Middle frontal gyrus (tissue), 1 donor: Measurements from ENCODE around the gene PCMTD2.
"Not testable (repeated sequence)": the region's sequence is repeated elsewhere in the genome, so short reads cannot be mapped to it uniquely, and the experiment has no call there.

Experiments
- DNase-seq: peaks from one replicate; pipeline ENCODE4 v3.0.0-alpha.2; 2015; ENCODE audit warnings: low spot score; ENCODE audit errors: extremely low spot score

The PCMTD2 gene

GRCh38 chr20:64256282-64256935 lies 861 bp downstream of the PCMTD2 start:
- DNase-seq = no peak

DNA sequence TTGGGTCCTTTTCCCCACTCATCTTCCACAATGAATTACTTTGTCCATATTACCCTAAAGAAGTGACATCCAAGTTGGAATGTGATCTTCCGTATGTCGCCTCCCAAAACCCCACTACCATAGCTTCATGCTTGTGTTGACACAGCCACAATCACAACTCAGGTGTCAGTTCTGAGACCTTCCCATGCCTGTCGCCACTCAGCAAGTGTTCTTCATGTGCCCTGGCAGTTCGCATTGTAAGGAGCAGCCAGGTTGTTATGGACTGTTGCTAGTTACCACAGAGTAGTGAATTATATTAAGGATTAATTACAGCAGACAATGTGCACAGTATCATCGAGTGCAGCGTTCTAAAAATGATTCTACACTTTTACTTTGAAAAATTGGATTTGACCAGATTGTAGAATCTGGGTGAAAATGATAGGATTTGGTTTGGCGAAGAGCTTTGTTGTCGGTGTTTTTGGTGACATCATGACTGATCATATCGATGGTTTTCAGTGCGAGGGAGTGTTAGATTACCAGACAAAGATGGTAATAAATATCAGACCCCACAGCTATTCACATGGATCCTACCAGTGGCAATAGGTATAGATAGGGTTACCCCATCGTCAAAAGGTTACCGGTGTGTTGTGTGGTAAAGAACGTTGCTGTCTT lies 1.7 kb downstream of the PCMTD2 start:
- DNase-seq = no peak

- no peak for DNase-seq
These were observed 2.7 kb downstream of the PCMTD2 start for GRCh38 chr20:64258071-64258823.

DNA sequence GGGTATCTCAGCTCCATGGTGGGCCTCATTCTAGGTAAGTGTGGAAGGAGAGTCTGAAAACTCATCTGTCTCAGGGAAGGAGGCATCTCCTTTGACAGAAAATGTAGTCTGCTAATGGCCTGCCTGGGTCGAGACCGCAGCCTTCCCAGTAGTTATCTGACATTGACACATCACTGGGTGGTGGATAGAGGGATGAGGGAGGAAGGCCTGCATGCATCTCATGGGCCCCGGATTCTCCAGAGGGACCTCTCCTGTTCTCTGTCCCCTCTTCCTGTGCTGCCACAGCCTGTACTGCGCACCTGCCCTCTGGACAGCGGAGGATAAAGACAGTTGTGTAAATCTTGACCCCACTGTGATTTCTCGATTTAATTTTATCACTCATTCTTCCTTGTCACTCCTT lies 4.7 kb downstream of the PCMTD2 start:
- DNase-seq = no peak

DNA sequence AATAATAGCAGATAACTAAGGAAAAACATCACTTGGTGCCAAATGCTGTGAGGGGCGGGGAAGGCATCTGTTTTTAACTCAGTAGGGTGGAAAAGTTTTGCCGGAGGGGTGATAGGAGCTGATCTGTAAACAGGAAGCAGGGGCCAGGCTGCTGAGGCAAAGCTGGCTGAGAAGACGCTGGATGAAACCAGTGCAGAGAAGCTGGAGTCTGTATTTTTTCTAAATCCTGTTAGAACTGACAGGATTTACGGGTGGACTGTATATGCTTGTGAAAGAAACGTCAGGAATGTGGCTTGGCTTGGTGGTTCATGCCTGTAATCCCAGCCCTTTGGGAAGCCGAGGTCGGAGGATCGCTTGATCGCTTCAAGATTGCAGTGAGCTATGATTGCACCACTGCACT lies 5.6 kb downstream of the PCMTD2 start:
- DNase-seq = no peak

GRCh38 chr20:64264091-64264490 lies 8.5 kb downstream of the PCMTD2 start:
- no peak for DNase-seq

DNA sequence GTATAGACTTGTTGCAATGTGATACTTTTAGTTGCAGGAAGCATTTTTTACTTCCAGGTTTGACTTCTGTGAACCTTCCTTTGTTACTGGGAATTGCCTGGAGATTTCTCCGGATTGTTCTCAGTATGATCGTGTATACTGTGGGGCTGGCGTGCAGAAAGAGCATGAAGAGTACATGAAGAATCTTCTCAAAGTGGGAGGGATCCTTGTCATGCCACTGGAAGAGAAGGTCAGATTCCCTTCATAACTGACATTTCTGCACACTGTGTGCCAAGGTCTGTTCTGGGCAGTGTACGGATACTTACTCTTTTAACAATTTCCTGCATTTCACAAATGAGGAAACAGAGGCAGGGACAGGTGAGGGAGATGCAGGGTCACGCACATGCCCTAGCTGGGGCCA lies 9.7 kb downstream of the PCMTD2 start:
- DNase-seq = no peak

DNA sequence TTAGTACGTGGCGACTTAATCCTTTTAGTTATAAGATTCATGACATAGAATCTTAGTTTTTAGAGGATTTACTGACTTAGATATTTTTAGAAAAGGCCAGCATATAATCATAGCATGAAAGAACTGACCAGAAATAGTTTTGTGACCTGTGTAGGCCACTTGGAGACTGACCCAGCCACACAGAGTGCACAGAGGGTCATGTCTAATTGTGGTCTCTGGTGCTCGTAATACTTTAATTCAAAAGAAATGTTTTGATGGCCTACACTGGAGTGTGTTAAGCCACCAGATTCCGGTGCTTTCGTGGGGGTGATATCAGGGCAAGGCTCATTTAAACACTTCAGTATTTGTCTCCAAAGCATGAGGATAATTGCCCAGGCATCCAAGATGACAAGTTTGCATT lies 11.4 kb downstream of the PCMTD2 start:
- no peak for DNase-seq

DNA sequence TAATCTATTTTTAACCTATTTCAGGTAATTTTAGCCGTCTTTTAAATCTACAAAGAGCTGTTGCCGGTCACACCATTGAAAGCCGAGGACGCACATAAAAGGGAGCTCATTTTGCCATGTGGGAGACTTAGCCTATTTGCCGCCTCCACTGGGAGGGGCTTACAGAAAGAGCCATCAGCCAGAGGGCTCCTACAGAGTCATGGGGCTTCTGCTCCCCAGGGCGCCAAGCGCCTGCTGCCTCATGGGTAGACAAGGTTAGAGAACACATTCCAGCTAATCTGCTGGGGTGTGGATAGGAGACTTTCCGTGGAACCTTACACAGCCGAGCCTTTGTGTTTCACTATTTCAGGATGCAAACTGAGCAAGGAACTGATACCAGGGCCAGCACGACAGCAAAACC lies 12.6 kb downstream of the PCMTD2 start:
- DNase-seq = no peak

DNA sequence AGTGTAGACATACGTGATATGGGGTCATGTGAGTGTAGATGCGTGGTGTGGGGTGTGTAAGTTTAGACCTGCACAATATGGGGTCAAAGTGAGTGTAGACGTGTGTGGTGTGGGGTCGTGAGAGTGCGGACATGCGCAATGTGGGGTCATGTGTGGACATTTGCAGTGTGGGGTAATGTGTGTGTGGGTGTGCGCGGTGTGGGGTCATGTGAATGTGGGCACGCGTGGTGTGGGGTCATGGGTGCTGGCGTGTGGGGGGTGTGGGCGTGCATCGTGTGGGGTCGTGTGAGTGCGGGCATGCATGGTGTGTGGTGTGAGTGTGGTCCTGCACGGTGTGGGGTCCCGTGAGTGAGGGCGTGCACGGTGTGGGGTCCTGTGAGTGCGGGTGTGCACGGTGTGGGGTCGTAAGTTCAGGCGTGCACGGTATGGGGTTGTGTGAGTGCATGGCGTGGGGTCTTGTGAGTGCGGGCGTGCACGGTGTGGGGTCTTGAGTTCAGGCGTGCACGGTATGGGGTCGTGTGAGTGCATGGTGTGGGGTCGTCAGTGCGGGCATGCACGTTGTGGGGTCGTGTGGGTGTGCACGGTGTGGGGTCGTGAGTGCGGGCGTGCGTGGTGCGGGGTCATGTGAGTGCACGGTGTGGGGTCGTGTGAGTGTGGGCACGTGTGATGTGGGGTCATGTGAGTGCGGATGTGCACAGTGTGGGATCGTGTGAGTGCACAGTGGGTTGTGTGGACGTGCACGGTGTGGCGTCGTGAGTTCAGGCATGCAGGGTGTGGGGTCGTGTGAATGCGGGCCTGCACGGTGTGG lies 14.3 kb downstream of the PCMTD2 start:
- DNase-seq = no peak

GRCh38 chr20:64271636-64272035 lies 16.1 kb downstream of the PCMTD2 start:
- no peak for DNase-seq

- no peak for DNase-seq
These were observed 17.6 kb downstream of the PCMTD2 start for GRCh38 chr20:64273109-64273508.

- no peak for DNase-seq
These were observed 21.3 kb downstream of the PCMTD2 start for GRCh38 chr20:64276817-64277216.

DNA sequence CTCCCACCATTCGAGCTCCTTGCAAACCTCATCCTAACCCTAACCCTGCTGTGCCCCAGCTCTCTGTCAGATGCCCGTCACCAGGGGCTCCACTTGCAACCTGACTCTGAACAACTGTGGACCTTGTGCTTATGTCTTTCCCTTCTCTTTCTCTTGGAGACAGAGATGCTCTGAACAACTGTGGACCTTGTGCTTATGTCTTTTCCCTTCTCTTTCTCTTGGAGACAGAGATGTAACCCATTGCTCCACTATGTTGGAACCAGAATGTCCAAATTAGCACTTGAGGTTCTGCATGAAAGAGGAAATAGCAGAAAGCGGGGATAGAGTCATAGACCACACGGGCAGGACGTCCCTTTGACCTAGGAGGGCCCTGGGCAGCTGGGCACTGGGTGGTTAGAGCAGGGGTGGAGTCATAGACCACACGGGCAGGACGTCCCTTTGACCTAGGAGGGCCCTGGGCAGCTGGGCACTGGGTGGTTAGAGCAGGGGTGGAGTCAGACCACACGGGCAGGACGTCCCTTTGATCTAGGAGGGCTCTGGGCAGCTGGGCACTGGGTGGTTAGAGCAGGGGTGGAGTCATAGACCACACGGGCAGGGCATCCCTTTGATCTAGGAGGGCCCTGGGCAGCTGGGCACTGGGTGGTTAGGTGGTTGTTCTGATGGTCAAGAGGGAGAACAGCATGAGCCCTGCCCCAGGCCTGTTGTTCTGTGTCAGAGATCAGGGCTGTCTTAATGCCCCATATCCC lies 22.2 kb downstream of the PCMTD2 start:
- DNase-seq = no peak

GRCh38 chr20:64278317-64278681 lies 22.8 kb downstream of the PCMTD2 start:
- no peak for DNase-seq

GRCh38 chr20:64279826-64280459 lies 24.4 kb downstream of the PCMTD2 start:
- no peak for DNase-seq

GRCh38 chr20:64280460-64280843 lies 24.9 kb downstream of the PCMTD2 start:
- no peak for DNase-seq

DNA sequence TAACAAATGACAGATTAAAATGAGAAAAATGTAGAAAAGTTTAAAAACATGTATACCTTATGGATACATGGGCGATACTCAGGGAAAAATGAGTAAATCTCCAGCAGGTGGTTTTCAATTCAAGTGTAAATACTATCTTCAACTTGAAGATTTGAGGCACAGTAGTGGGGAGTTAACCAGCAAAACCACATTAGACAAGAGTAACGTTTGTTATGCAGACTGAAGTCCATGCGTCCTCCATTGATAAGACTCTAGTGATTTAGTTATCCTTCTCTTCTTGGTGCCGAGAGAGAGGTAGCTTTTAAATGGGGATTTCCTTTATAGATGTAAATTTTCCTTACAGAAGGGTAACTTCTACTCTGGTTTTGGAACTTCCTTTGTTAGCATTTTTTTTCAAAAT lies 28.1 kb downstream of the PCMTD2 start:
- DNase-seq = no peak

DNA sequence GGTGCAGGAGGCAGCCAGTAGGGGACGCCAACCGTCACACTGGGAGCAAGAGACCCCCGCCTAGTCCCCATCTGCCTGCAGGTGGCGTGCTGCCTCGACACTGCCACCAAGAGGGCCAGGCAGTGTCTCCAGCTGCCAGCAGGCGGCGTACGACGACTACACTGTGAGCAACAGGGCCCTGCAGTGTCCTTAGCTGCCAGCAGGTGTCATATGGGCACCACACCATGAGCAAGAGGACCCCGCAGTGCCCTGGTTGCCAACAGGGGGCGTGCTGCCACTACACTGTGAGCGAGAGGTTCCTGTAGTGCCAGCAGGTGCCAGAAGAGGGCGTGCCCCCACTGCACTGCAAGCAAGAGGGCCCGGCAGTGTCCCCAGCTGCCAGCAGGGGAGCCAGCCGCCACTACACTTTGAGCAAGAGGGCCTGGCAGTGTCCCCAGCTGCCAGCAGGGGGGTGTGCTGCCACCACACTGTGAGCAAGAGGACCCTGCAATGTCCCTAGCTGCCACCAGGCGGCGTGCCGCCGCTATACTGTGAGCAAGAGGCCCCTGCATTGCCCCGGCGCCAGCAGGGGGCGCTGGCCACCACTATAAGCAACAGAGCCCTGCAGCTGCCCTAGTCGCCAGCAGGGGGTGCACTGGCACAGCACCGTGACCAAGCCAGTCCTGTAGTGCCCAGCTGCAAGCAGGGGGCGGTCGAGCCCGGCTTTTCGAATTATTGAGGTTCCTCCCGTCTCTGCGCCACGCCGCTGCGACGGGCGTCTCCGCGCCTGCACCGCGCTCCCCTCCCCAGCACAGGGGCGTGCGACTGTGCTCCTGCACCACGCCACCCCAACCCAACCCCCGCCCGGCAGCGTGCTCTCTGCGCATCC lies 30.3 kb downstream of the PCMTD2 start:
- DNase-seq = not testable (repeated sequence)
